Panc1 (cell line): ENCODE results near the gene SLC7A11. TPM values are rescaled to one million over a fixed set of nuclear protein-coding genes. Genes with fewer than 3 reads are reported as not detected.

Source experiments
- ATAC-seq: fragments of 200-7000 bp; cut with Tn5 transposase; 2 replicates; pipeline ENCODE4 v1.9.1; 2020; ENCODE audit warnings: mild to moderate bottlenecking, moderate library complexity
- BruUV-seq: library from RNA; stranded (reverse); fragments of 400-500 nt; replicated peaks from 2 replicates; lab custom pipeline; 2021; lab: Mats Ljungman, UMichigan
- CTCF ChIA-PET: fragments of 300-600 bp; sonication (Branson Sonifier 250); formaldehyde crosslinking; loops from one replicate; lab custom pipeline; 2022; ENCODE audit warnings: antibody characterized with exemption; lab: Charles Lee
- POLR2A ChIA-PET: fragments of 300-600 bp; sonication (Branson Sonifier 250); formaldehyde crosslinking; loops from one replicate; lab custom pipeline; 2022; ENCODE audit warnings: antibody characterized with exemption; lab: Charles Lee
- DNase-seq: peaks from one replicate; pipeline ENCODE4 v3.0.0-alpha.2; 2010; ENCODE audit warnings: low read depth, low spot score
- H3K27ac ChIP-seq: 2 replicates; pipeline ENCODE4 v1.5.1; 2011; ENCODE audit warnings: mild to moderate bottlenecking, low read length, inconsistent platforms
- H3K27me3 ChIP-seq: fragments of 200-500 bp; sonication (Bioruptor generic); 2 replicates; pipeline ENCODE4 v1.6.0; 2014; ENCODE audit warnings: low read length, inconsistent platforms; ENCODE audit not compliant: control insufficient read depth, insufficient read depth
- H3K36me3 ChIP-seq: fragments of 200-500 bp; sonication (Bioruptor generic); 2 replicates; pipeline ENCODE4 v1.5.1; 2014; ENCODE audit warnings: inconsistent platforms, mild to moderate bottlenecking, low read length, moderate library complexity; ENCODE audit not compliant: control insufficient read depth, insufficient read depth
- H3K4me1 ChIP-seq: 2 replicates; pipeline ENCODE4 v1.5.1; 2011; ENCODE audit warnings: inconsistent platforms, mild to moderate bottlenecking, low read length, moderate library complexity; ENCODE audit not compliant: control insufficient read depth, insufficient read depth
- H3K4me3 ChIP-seq, 2 experiments: 2 replicates each; pipeline ENCODE4 v1.5.1; 2011 to 2012; ENCODE audit warnings: low read depth in 2 of 2, low read length in 2 of 2, mild to moderate bottlenecking in 2 of 2, inconsistent platforms in 1 of 2, moderate library complexity in 1 of 2
- H3K9me3 ChIP-seq: fragments of 200-500 bp; sonication (Bioruptor generic); 2 replicates; pipeline ENCODE4 v1.5.1; 2014; ENCODE audit warnings: low read depth, mild to moderate bottlenecking, inconsistent platforms, low read length, moderate library complexity; ENCODE audit not compliant: control insufficient read depth, insufficient read depth
- POLR2AphosphoS5 ChIP-seq: IDR thresholded peaks from 2 replicates; pipeline ENCODE4 v1.6.1; 2012; ENCODE audit warnings: mild to moderate bottlenecking, low read depth, low read length, moderate library complexity
- SIN3A ChIP-seq: IDR thresholded peaks from 2 replicates; pipeline ENCODE4 v1.6.1; 2012; ENCODE audit warnings: low read depth, mild to moderate bottlenecking, low read length, moderate library complexity, borderline replicate concordance; ENCODE audit not compliant: insufficient read depth
- TCF7L2 ChIP-seq: IDR thresholded peaks from 2 replicates; pipeline ENCODE4 v1.6.1; 2011; ENCODE audit warnings: mild to moderate bottlenecking, low read depth, low read length, inconsistent platforms
- in situ Hi-C: cut with HindIII; loops from 2 replicates; pipeline ENCODE4 v1.10.0; 2016; ENCODE audit warnings: low sequenced_read_pairs, low pct_unique_long_range_greater_than_20kb
- intact Hi-C: fragments of 100-400 bp; cut with micrococcal nuclease; formaldehyde crosslinking; loops from one replicate; pipeline ENCODE4 v1.10.0; 2022; ENCODE audit not compliant: unreplicated experiment
- total RNA-seq: library from RNA; stranded (reverse); gene quantifications from one replicate; pipeline ENCODE4 v1.2.1, GENCODE V29; 2021; ENCODE audit not compliant: unreplicated experiment
- TF ChIP-seq, protein P1 (sequence below), 2 experiments: IDR thresholded peaks; 2 replicates each; pipeline ENCODE4 v1.6.1; 2011 to 2012; ENCODE audit warnings: low read depth in 2 of 2, control low read depth in 1 of 2, low read length in 1 of 2, mild to moderate bottlenecking in 1 of 2, moderate library complexity in 1 of 2; ENCODE audit not compliant: insufficient read depth in 1 of 2
- TF ChIP-seq, protein P2 (sequence below): fragments of 450-650 bp; IDR thresholded peaks from 2 replicates; pipeline ENCODE4 v1.5.1; 2017; ENCODE audit warnings: mild to moderate bottlenecking

Gene SLC7A11
- total RNA-seq, 1 experiment from 2014 or later = 6.4 TPM

DNA sequence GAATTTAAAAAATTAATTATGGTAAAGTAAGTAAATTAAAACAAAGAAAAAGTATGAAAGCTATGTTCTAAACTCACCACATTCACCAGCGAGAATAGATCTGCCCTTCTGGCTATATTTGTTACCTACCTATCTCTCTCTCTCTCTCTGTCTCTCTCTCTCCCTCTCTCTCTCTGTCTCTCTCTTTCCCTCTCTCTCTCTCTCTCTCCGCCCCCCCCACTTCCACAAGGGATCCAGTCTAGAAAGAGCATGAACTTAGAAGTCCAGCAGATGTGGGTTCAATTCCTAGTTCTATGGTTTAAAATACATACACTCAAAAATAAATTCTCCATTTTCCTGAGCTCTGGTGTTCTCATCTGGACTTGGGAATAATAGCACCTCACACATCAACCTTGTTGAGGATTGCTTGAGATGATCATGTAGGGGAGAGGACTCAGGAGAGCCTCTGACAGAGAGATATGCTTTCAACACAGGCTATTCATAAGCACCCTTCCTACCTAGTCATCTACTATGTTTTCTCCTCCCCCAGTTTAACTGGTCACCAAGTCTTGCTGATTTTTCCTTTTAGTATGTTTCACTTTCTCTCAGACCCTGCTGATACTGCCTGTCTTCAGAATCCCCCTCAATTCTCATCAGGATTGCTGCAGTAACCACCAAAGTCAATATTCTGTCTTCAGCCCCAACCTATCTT lies 64.7 kb downstream of the SLC7A11 start:
- ATAC-seq = no peak
- in situ Hi-C loops (no loop called here), intact Hi-C loops (no loop called here)
- Histone ChIP-seq H3K4me3 (no peak overlapping the region), H3K9me3 (no peaks in the 10 kb centered on the region), H3K4me1 (no peaks in the 10 kb centered on the region), H3K27me3 (no peaks in the 10 kb centered on the region), H3K27ac (no peak overlapping the region), H3K36me3 (no peaks in the 10 kb centered on the region)
- ChIA-PET CTCF (no interaction called here), POLR2A (no interaction called here)
- no peak for DNase-seq
- no peak for TF ChIP-seq SIN3A
- TF ChIP-seq, protein P1, sequence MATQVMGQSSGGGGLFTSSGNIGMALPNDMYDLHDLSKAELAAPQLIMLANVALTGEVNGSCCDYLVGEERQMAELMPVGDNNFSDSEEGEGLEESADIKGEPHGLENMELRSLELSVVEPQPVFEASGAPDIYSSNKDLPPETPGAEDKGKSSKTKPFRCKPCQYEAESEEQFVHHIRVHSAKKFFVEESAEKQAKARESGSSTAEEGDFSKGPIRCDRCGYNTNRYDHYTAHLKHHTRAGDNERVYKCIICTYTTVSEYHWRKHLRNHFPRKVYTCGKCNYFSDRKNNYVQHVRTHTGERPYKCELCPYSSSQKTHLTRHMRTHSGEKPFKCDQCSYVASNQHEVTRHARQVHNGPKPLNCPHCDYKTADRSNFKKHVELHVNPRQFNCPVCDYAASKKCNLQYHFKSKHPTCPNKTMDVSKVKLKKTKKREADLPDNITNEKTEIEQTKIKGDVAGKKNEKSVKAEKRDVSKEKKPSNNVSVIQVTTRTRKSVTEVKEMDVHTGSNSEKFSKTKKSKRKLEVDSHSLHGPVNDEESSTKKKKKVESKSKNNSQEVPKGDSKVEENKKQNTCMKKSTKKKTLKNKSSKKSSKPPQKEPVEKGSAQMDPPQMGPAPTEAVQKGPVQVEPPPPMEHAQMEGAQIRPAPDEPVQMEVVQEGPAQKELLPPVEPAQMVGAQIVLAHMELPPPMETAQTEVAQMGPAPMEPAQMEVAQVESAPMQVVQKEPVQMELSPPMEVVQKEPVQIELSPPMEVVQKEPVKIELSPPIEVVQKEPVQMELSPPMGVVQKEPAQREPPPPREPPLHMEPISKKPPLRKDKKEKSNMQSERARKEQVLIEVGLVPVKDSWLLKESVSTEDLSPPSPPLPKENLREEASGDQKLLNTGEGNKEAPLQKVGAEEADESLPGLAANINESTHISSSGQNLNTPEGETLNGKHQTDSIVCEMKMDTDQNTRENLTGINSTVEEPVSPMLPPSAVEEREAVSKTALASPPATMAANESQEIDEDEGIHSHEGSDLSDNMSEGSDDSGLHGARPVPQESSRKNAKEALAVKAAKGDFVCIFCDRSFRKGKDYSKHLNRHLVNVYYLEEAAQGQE (IDR thresholded peaks at IDR 0.05; ENCODE audit: insufficient read depth in 1 of 2, low read depth in 2 of 2, low read length in 1 of 2) = no peak
- TF ChIP-seq, protein P2, sequence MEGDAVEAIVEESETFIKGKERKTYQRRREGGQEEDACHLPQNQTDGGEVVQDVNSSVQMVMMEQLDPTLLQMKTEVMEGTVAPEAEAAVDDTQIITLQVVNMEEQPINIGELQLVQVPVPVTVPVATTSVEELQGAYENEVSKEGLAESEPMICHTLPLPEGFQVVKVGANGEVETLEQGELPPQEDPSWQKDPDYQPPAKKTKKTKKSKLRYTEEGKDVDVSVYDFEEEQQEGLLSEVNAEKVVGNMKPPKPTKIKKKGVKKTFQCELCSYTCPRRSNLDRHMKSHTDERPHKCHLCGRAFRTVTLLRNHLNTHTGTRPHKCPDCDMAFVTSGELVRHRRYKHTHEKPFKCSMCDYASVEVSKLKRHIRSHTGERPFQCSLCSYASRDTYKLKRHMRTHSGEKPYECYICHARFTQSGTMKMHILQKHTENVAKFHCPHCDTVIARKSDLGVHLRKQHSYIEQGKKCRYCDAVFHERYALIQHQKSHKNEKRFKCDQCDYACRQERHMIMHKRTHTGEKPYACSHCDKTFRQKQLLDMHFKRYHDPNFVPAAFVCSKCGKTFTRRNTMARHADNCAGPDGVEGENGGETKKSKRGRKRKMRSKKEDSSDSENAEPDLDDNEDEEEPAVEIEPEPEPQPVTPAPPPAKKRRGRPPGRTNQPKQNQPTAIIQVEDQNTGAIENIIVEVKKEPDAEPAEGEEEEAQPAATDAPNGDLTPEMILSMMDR = no peak
- TF ChIP-seq TCF7L2 = no peak
- BruUV-seq = no TSS peak

GRCh38 chr4:138174981-138175794 lies 67.0 kb downstream of the SLC7A11 start:
- BruUV-seq = no TSS peak
- Histone ChIP-seq H3K4me1 (no peaks in the 10 kb centered on the region), H3K27ac (no peak overlapping the region), H3K27me3 (no peaks in the 10 kb centered on the region), H3K36me3 (no peaks in the 10 kb centered on the region), H3K9me3 (no peaks in the 10 kb centered on the region), H3K4me3 (no peak overlapping the region)
- TF ChIP-seq, protein P2 = no peak
- TF ChIP-seq SIN3A (no peak), TCF7L2 (no peak), POLR2AphosphoS5 (no peak)
- TF ChIP-seq, protein P1 (IDR thresholded peaks at IDR 0.05; ENCODE audit: insufficient read depth in 1 of 2, low read depth in 2 of 2, low read length in 1 of 2) = no peak
- intact Hi-C loops (no loop called here), in situ Hi-C loops (no loop called here)
- POLR2A ChIA-PET = no interaction called here
- ATAC-seq (no peak), DNase-seq (no peak)
- CTCF ChIA-PET = no interaction called here
